GM12865 (cell line): ENCODE results near the gene MERTK.

Experiments used
- DNase-seq: peaks from one replicate; pipeline ENCODE4 v3.0.0; 2010; ENCODE audit warnings: low read depth
- H3K4me3 ChIP-seq: 2 replicates; pipeline ENCODE4 v1.5.1; 2011; ENCODE audit warnings: mild to moderate bottlenecking, low read depth, low read length, control low read depth
- CTCF ChIP-seq: IDR thresholded peaks from 2 replicates; pipeline ENCODE4 v1.5.1; 2011; ENCODE audit warnings: low read length, control low read depth, low read depth, inconsistent platforms; ENCODE audit not compliant: insufficient read depth; ENCODE audit errors: missing control alignments

Gene MERTK

GRCh38 chr2:112053917-112054846, 155.8 kb downstream of the MERTK start:
- no peak for TF ChIP-seq CTCF
- peak overlapping the region; percentile 55 for H3K4me3 ChIP-seq
- DNase-seq = peak; percentile 98

GRCh38 chr2:112054847-112055729, 156.7 kb downstream of the MERTK start, which contains the start of gene TMEM87B:
TSS of gene TMEM87B (plus strand) at chr2:112055269. CDS start at chr2:112055592, 323 bp downstream.
- peak within 1 kb of the TSS; percentile 64 for H3K4me3 ChIP-seq
- DNase-seq = peak; percentile 99
- no peak for TF ChIP-seq CTCF

GRCh38 chr2:112055730-112056625, 157.6 kb downstream of the MERTK start:
- no peak for TF ChIP-seq CTCF
- H3K4me3 ChIP-seq = peak overlapping the region; percentile 64
- peak; percentile 60 for DNase-seq

- DNase-seq = no peak
- peak overlapping the region; percentile 64 for H3K4me3 ChIP-seq
- TF ChIP-seq CTCF = no peak
Observed at GRCh38 chr2:112056626-112056987, 158.2 kb downstream of the MERTK start.

- no peak for DNase-seq
- no peak overlapping the region for H3K4me3 ChIP-seq
- no peak for TF ChIP-seq CTCF
Observed at GRCh38 chr2:112059671-112060070, 161.3 kb downstream of the MERTK start.

- no peak for TF ChIP-seq CTCF
- no peak for DNase-seq
- no peak overlapping the region for H3K4me3 ChIP-seq
Observed at GRCh38 chr2:112061299-112061698, 162.9 kb downstream of the MERTK start.
